ENCODE data around the gene PIKFYVE. TPM values are rescaled to one million over a fixed set of nuclear protein-coding genes. Genes with fewer than 3 reads are reported as not detected.

Gene PIKFYVE
- total and polyA plus RNA-seq, 2 of the 8 experiments (the other 6 are each of a cell fraction or from before 2014, with no cell fraction given): 8.8 to 33.5 TPM

DNA sequence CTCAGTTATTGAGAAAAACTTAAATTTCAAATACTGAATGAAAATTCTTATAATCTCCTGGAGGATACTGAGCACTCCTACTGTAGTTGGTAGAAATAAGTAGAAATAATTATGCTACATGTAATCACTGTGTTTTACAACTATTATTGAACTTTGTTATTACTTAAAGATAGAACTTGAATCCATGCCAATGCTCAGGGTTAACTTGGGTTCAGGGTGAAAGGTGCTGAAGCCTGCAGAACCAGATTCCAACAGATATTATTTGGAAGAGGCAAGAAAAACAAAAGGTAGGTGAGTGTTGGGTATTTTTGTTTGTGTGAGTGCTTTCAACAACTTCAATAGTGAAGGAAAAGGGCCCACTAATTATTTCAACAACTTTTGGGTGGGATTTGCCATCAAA is 21.6 kb upstream of the PIKFYVE start:
- H3K9me3 ChIP-seq (ENCODE audit: insufficient read depth in 2 of 2, low read depth in 1 of 2, low read length in 1 of 2): no peaks in the 10 kb centered on the region
- H3K14ac ChIP-seq (ENCODE audit: insufficient read length): no peak overlapping the region
- no peak overlapping the region for H3K4me2 ChIP-seq (ENCODE audit: insufficient read depth in 1 of 2, low read depth in 2 of 2, low read length in 2 of 2)
- no peaks in the 10 kb centered on the region for H3K27me3 ChIP-seq (replicated peaks in 1 of 4; ENCODE audit: control insufficient read depth in 3 of 4, extremely low read depth in 1 of 4, insufficient read depth in 3 of 4, low read length in 3 of 4)
- H3K23me2 ChIP-seq (ENCODE audit: low read depth, low read length): no peaks in the 10 kb centered on the region
- no peak overlapping the region for H2BK15ac ChIP-seq (ENCODE audit: low read length)
- no peak overlapping the region for H3K23ac ChIP-seq (ENCODE audit: insufficient read length)
- no peak overlapping the region for H3K18ac ChIP-seq (ENCODE audit: extremely low read depth, low read length)
- no peak overlapping the region for H2BK12ac ChIP-seq (ENCODE audit: low read depth, low read length)
- DNase-seq (ENCODE audit: low read depth in 1 of 2, low spot score in 2 of 2) (no peak), FAIRE-seq (no peak)
- H3K4ac ChIP-seq (replicated peaks; ENCODE audit: insufficient read length, low read depth, low read length): no peak overlapping the region
- POLR2A ChIA-PET (ENCODE audit: partially characterized antibody): interaction anchor here (1.0 to 2.2 kb wide), 2 partner anchors 9 to 10 kb away, joined by 3 to 7 read pairs; partner anchors contain the start of gene IDH1
- CTCF ChIA-PET (ENCODE audit: partially characterized antibody): no interaction called here
- H4K8ac ChIP-seq (ENCODE audit: extremely low read depth, insufficient read depth, low read length): no peak overlapping the region
- no peak overlapping the region for H2BK20ac ChIP-seq (ENCODE audit: low read length)
- no peak overlapping the region for H4K91ac ChIP-seq (replicated peaks; ENCODE audit: insufficient read length, low read length)
- no peak overlapping the region for H2AK5ac ChIP-seq (ENCODE audit: low read depth, low read length)
- H2AFZ ChIP-seq (ENCODE audit: low read length): no peak overlapping the region
- H3K27ac ChIP-seq (ENCODE audit: low read depth, low read length): no peak overlapping the region
- no peak overlapping the region for H3K4me3 ChIP-seq (ENCODE audit: extremely low read depth in 1 of 4, insufficient read depth in 2 of 4, low read depth in 3 of 4, low read length in 4 of 4)
- H3K56ac ChIP-seq (replicated peaks; ENCODE audit: insufficient read length, low read depth, low read length): no peak overlapping the region
- no peaks in the 10 kb centered on the region for H3K79me1 ChIP-seq (ENCODE audit: low read depth, low read length)
- no peak for TF ChIP-seq HDAC6 (IDR thresholded peaks at IDR 0.05; ENCODE audit: low read depth, low read length)
- TF ChIP-seq RXRA (IDR thresholded peaks at IDR 0.05; ENCODE audit: insufficient read depth, low read depth, low read length): no peak
- TF ChIP-seq ZNF274 (IDR thresholded peaks at IDR 0.05; ENCODE audit: borderline replicate concordance, extremely low read depth, low read length): no peak
- no peak for TF ChIP-seq GTF2F1 (IDR thresholded peaks at IDR 0.05; ENCODE audit: borderline replicate concordance, low read depth, low read length)
- TF ChIP-seq, protein P1, sequence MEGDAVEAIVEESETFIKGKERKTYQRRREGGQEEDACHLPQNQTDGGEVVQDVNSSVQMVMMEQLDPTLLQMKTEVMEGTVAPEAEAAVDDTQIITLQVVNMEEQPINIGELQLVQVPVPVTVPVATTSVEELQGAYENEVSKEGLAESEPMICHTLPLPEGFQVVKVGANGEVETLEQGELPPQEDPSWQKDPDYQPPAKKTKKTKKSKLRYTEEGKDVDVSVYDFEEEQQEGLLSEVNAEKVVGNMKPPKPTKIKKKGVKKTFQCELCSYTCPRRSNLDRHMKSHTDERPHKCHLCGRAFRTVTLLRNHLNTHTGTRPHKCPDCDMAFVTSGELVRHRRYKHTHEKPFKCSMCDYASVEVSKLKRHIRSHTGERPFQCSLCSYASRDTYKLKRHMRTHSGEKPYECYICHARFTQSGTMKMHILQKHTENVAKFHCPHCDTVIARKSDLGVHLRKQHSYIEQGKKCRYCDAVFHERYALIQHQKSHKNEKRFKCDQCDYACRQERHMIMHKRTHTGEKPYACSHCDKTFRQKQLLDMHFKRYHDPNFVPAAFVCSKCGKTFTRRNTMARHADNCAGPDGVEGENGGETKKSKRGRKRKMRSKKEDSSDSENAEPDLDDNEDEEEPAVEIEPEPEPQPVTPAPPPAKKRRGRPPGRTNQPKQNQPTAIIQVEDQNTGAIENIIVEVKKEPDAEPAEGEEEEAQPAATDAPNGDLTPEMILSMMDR (IDR thresholded peaks at IDR 0.05; ENCODE audit: control extremely low read depth in 1 of 3, insufficient read depth in 1 of 3, low read depth in 1 of 3, low read length in 3 of 3): no peak
- TF ChIP-seq SRF (IDR thresholded peaks at IDR 0.05; ENCODE audit: low read depth, low read length): no peak
- TF ChIP-seq SUZ12 (IDR thresholded peaks at IDR 0.05; ENCODE audit: low read length): no peak
- no peak for TF ChIP-seq SAP30 (IDR thresholded peaks at IDR 0.05; ENCODE audit: insufficient read depth, insufficient replicate concordance, low read length)
- no peak for TF ChIP-seq MAX (IDR thresholded peaks at IDR 0.05)
- TF ChIP-seq TBP (IDR thresholded peaks at IDR 0.05; ENCODE audit: low read depth, low read length): no peak
- no peaks in the 10 kb centered on the region for H3K4me1 ChIP-seq (replicated peaks in 1 of 4; ENCODE audit: control insufficient read depth in 3 of 4, insufficient read depth in 4 of 4, low read length in 3 of 4)
- no peak overlapping the region for H4K5ac ChIP-seq (ENCODE audit: insufficient read length, low read depth, low read length)
- peaks cover 28 to 96% (median 73%) of the 10 kb centered on the region in 4 experiments for H3K36me3 ChIP-seq (ENCODE audit: control insufficient read depth in 2 of 4, insufficient read depth in 4 of 4, low read length in 3 of 4)
- no peak overlapping the region for H3K9ac ChIP-seq (replicated peaks in 1 of 4; ENCODE audit: extremely low read depth in 1 of 4, low read depth in 3 of 4, low read length in 3 of 4)
- H2BK120ac ChIP-seq (replicated peaks; ENCODE audit: low read depth, low read length): no peak overlapping the region
- peaks cover 0 to 3% of the 10 kb centered on the region in 2 experiments; a peak in 1 of 4 replicates for H3K79me2 ChIP-seq (ENCODE audit: control insufficient read depth in 1 of 2, insufficient read depth in 2 of 2, low read length in 2 of 2)
- H4K20me1 ChIP-seq (replicated peaks in 1 of 2; ENCODE audit: control insufficient read depth in 1 of 2, insufficient read depth in 2 of 2, low read length in 2 of 2): peaks cover 0 to 4% of the 10 kb centered on the region in 2 experiments
- H2BK5ac ChIP-seq (ENCODE audit: low read depth, low read length): no peak overlapping the region
